HepG2 (cell line): ENCODE results near the gene CPT1B. TPM values are rescaled to one million over a fixed set of nuclear protein-coding genes. Genes with fewer than 3 reads are reported as not detected.

Experiments
- AKAP8 ChIP-seq: sonication (generic); formaldehyde crosslinking; IDR thresholded peaks from 2 replicates; pipeline ENCODE4 v1.5.1; 2020; ENCODE audit warnings: mild to moderate bottlenecking, missing genetic modification reagents
- ATAD3A ChIP-seq: sonication (generic); formaldehyde crosslinking; IDR thresholded peaks from 2 replicates; pipeline ENCODE4 v1.4.0; 2020; ENCODE audit warnings: missing genetic modification reagents
- ATF3 ChIP-seq: sonication (generic); formaldehyde crosslinking; IDR thresholded peaks from 2 replicates; pipeline ENCODE4 v1.4.0; 2020; ENCODE audit warnings: missing genetic modification reagents
- FOXA3 ChIP-seq: IDR thresholded peaks from 2 replicates; pipeline ENCODE4 v1.6.1; 2016; ENCODE audit warnings: missing genetic modification reagents, missing compliant biosample characterization
- HMGXB3 ChIP-seq: sonication (generic); formaldehyde crosslinking; IDR thresholded peaks from 2 replicates; pipeline ENCODE4 v1.4.0; 2020; ENCODE audit warnings: missing genetic modification reagents, borderline replicate concordance
- HOXA7 ChIP-seq: sonication (generic); formaldehyde crosslinking; IDR thresholded peaks from 2 replicates; pipeline ENCODE4 v1.8.1; 2022; ENCODE audit warnings: mild to moderate bottlenecking, missing genetic modification reagents, moderate library complexity
- MTERF4 ChIP-seq: sonication (generic); formaldehyde crosslinking; IDR thresholded peaks from 2 replicates; pipeline ENCODE4 v1.8.0; 2023; ENCODE audit warnings: mild to moderate bottlenecking, missing genetic modification reagents
- SKIL ChIP-seq: sonication (generic); formaldehyde crosslinking; IDR thresholded peaks from 2 replicates; pipeline ENCODE4 v1.8.0; 2022; ENCODE audit warnings: missing genetic modification reagents, mild to moderate bottlenecking, moderate library complexity, borderline replicate concordance
- TFDP1 ChIP-seq: IDR thresholded peaks from 2 replicates; pipeline ENCODE4 v1.6.1; 2016; ENCODE audit warnings: missing compliant biosample characterization, missing genetic modification reagents, borderline replicate concordance
- ZBTB21 ChIP-seq: sonication (generic); formaldehyde crosslinking; IDR thresholded peaks from 2 replicates; pipeline ENCODE4 v1.4.0; 2020; ENCODE audit warnings: missing genetic modification reagents
- ZNF850 ChIP-seq: sonication (generic); formaldehyde crosslinking; conservative IDR thresholded peaks from 2 replicates; pipeline ENCODE4 v1.9.0; 2021; ENCODE audit warnings: mild to moderate bottlenecking, missing genetic modification reagents
- polyA plus RNA-seq, 8 experiments: library from polyadenylated mRNA; depleted of rRNA in 3 of 8; stranded (reverse) in 7 of 8; unstranded in 1 of 8; fragments of >200 nt; fragmentation: Illumina TruSeq in 4 of 8; extraction: Trizol in 4 of 8; gene quantifications; 2 replicates each; pipeline versions ENCODE4 v1.2.1 to v1.2.3, GENCODE V29; 2011 to 2016; ENCODE audit warnings: low read depth in 4 of 8, missing spikeins in 1 of 8, mixed read lengths in 1 of 8; ENCODE audit not compliant: insufficient read depth in 1 of 8
- total RNA-seq, 5 experiments: library from RNA; depleted of rRNA; stranded (reverse); fragments of >200 nt; fragmentation: Illumina TruSeq; extraction: Trizol; gene quantifications; 2 replicates each; pipeline ENCODE4 v1.2.3, GENCODE V29; 2016; ENCODE audit warnings: low read depth in 1 of 5
- TF ChIP-seq, protein P1 (sequence below): sonication (generic); formaldehyde crosslinking; IDR thresholded peaks from 2 replicates; pipeline ENCODE4 v1.4.0; 2020; ENCODE audit warnings: mild to moderate bottlenecking, missing genetic modification reagents
- TF ChIP-seq, protein P2 (sequence below): sonication (generic); formaldehyde crosslinking; IDR thresholded peaks from 2 replicates; pipeline ENCODE4 v1.5.0; 2020; ENCODE audit warnings: missing genetic modification reagents

CPT1B gene
- total and polyA plus RNA-seq, 2 of the 13 experiments (the other 11 are each of a cell fraction or from before 2014, with no cell fraction given), result 9.2 to 19.5 TPM

- TF ChIP-seq, protein P1, sequence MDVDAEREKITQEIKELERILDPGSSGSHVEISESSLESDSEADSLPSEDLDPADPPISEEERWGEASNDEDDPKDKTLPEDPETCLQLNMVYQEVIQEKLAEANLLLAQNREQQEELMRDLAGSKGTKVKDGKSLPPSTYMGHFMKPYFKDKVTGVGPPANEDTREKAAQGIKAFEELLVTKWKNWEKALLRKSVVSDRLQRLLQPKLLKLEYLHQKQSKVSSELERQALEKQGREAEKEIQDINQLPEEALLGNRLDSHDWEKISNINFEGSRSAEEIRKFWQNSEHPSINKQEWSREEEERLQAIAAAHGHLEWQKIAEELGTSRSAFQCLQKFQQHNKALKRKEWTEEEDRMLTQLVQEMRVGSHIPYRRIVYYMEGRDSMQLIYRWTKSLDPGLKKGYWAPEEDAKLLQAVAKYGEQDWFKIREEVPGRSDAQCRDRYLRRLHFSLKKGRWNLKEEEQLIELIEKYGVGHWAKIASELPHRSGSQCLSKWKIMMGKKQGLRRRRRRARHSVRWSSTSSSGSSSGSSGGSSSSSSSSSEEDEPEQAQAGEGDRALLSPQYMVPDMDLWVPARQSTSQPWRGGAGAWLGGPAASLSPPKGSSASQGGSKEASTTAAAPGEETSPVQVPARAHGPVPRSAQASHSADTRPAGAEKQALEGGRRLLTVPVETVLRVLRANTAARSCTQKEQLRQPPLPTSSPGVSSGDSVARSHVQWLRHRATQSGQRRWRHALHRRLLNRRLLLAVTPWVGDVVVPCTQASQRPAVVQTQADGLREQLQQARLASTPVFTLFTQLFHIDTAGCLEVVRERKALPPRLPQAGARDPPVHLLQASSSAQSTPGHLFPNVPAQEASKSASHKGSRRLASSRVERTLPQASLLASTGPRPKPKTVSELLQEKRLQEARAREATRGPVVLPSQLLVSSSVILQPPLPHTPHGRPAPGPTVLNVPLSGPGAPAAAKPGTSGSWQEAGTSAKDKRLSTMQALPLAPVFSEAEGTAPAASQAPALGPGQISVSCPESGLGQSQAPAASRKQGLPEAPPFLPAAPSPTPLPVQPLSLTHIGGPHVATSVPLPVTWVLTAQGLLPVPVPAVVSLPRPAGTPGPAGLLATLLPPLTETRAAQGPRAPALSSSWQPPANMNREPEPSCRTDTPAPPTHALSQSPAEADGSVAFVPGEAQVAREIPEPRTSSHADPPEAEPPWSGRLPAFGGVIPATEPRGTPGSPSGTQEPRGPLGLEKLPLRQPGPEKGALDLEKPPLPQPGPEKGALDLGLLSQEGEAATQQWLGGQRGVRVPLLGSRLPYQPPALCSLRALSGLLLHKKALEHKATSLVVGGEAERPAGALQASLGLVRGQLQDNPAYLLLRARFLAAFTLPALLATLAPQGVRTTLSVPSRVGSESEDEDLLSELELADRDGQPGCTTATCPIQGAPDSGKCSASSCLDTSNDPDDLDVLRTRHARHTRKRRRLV (CRISPR knock-in tag), result peak; percentile 84; the same call in 1 of the 2 replicates
- TF ChIP-seq ATF3 (CRISPR knock-in tag), result peak; percentile 95
- TF ChIP-seq FOXA3 (CRISPR knock-in tag), result peak; percentile 75
- peak; percentile 58; the same call in 1 of the 2 replicates for TF ChIP-seq TFDP1 (CRISPR knock-in tag)
- peak; percentile 99 for TF ChIP-seq ATAD3A (CRISPR knock-in tag)
- TF ChIP-seq MTERF4, result peak; percentile 95
- TF ChIP-seq ZBTB21 (CRISPR knock-in tag), result peak; percentile 86; the same call in 1 of the 2 replicates
- TF ChIP-seq ZNF850, result peak; percentile 89
- peak; percentile 98 for TF ChIP-seq HOXA7 (CRISPR knock-in tag)
- TF ChIP-seq SKIL (CRISPR knock-in tag), result peak; percentile 84
- peak; percentile 97 for TF ChIP-seq HMGXB3 (CRISPR knock-in tag)
- TF ChIP-seq, protein P2, sequence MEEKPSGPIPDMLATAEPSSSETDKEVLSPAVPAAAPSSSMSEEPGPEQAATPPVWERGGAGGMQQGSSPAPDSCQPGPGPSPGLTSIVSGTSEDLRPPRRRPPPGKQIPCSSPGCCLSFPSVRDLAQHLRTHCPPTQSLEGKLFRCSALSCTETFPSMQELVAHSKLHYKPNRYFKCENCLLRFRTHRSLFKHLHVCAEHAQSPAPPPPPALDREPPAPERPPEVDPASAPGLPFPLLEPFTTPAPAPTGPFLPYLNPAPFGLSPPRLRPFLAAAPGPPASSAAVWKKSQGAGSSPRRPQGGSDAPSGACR (CRISPR knock-in tag), result peak; percentile 96
- peak; percentile 85 for TF ChIP-seq AKAP8 (CRISPR knock-in tag)
Observed at GRCh38 chr22:50599816-50600455, 21.7 kb upstream of the CPT1B start (continued).
